ENCODE data around the gene XYLT1.

Gene XYLT1

DNA sequence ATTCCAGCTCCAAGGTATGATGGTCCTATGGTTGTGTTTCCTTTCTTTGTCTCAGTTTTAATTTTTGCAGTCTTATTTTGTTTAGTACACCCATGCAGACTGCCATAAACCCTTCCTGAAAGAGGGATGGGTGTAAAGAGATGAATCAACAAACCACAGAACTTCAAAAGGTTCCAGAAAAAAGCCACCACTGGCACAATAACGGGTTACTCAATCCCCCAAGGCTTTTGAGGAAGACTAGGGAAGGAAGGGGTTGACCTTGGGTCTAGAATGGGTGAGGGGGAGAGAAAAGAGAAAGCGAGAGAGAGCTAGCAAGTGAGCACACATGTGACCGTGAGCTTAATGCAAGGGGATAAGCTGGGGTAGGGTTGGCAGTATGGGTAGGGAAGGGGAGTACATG, 168.1 kb downstream of the XYLT1 start:
- no peak for DNase-seq

DNA sequence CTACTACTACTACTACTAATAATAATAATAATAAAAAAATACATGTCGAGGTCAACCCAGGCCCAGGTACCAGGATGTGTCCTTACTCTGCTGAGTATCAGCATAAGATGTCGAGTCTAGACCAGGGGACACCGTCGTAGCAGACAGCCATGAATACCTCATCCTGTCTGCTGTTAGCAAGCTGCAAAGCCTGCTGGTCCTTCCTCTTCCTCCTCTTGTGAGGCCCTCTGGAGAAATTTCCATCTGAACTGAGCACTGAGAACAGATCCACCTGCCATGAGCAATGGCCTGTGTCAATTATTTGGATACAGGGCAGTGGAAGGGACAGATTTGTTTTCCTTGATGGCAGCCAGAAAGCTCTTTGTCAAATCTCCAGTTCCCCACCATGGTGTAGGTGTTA, 168.5 kb downstream of the XYLT1 start:
- no peak for DNase-seq

DNA sequence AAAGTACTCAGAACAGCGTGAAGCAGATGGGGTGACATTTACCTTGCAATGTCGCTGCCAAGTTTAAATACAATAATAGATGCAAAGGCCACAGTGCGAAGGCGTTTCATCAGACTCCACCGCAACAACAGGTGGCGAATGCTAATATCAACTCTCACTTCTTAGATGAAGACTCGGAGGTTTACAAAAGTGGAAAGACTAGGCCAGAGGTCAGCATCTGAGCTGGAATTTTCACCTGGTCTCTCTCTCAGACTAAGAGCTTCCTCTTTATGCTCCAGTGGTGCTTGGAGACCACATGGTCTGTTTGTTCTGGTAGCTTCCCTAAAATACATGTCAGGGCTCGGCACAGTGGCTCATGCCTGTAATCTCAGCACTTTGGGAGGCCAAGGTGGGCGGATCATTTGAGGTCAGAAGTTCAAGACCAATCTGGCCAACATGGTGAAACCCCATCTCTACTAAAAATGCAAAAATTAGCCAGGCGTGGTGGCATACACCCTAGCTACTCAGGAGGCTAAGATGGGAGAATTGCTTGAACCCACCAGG, 169.1 kb downstream of the XYLT1 start:
- DNase-seq = no peak

DNA sequence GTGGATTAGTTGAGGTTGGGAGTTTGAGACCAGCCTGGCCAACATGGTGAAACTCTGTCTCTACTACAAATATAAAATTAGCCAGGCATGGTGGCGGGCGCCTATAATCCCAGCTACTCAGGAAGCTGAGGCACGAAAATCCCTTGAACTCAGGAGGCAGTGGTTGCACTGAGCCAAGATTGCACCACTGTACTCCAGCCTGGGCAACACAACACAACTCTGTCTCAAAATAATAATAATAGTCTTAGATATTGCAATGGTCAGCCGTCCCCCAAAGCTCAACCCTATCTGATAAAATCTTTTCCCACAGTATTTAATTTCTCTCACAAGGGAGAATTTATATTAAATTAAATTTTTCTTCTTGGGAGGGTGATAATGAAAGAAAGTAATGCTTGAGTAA, 169.6 kb downstream of the XYLT1 start:
- DNase-seq = no peak

DNA sequence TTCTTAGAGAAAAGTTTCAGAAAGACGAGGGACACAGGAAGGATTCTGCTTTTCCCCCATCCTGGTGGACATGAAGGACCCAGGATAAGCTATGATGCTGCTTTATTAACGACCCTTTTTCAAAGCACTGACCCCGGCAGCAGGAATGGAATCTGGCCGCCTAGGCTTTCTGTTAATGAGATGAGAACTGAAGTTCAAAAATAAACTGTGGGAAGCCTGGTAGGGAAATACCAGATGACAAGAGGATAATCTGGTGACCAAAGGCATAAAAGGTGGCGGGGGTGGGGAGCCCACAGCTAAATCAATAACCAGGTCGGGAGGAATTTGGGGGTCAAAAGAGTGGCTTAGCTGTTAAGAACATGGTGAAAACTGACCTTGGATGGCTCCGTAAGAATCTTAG, 171.0 kb downstream of the XYLT1 start:
- DNase-seq = no peak

DNA sequence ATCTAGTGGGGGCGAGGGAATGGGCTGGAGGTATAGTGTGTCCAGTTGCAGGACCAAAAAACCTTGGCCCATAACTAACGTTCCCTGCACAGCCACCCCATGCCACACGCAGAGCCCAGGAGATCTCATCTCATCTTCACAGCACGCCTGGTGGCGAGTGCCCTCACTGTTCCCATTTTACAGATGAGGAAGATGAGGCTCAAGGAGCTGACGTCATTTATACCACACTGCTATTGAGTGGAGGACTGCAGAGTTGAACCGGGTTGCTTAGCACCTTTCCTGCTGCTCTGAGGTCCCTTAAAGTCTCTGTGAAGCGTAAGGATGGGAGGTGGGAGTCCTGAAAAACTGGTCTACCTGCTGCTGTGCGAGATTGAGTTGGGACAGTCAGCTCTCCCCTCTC, 172.5 kb downstream of the XYLT1 start:
- DNase-seq = no peak

DNA sequence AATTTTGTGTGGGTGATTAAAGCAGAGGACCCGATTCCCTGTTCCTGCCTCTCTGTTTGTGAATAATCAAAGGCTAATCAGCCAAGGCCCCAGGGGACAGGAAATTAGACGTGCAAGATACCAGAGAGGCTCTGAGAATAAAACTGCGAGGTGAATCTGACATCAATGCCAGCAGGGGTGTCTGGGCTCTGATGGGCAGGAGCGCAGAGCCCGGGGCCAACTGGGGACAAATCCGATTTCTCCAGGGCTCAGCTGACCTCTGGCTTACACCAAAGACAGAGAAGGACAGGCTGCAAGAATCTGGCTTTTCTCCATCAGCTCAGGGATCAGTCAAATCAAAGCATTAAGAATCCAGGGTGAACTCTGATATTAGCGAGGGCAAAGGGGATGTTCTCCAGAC, 174.3 kb downstream of the XYLT1 start:
- DNase-seq = no peak

DNA sequence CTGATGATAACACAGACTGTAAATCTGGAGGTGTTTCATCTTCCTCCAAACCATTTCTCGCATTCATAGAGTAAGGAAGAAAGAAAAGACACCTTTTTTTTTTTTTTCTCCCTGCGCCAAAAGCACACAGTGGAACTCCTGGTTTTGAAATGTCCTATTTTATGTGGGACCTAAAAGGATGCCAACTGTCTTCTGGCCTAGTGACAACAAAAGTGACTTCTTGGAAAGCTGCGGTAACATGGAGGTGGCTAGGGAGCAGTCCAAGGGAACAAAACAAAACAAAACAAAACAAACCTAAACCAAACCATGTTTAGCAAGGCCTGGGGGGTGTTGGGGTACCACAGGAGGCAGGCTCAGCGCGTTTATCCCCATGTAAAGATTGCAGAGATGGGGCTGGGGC, 174.8 kb downstream of the XYLT1 start:
- no peak for DNase-seq

DNA sequence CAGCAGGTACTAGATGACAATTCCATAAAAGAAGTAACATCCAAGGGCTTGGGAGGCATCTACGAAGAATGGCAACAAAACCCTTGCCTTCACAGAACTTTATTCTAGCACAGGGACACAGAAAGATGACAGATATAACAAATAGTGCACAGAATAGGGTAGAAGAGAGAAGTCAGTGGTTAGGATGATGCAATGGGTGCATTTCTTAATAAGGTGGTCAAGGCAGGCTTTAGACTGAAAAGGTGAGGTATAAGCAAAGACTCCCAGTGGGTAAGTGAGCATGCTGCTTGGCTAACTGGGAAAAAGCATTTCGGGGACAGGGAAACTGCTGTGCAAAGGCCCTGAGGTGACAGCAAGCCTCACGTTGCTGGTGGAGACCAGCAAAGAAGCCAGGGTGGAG, 175.9 kb downstream of the XYLT1 start:
- DNase-seq = no peak

DNA sequence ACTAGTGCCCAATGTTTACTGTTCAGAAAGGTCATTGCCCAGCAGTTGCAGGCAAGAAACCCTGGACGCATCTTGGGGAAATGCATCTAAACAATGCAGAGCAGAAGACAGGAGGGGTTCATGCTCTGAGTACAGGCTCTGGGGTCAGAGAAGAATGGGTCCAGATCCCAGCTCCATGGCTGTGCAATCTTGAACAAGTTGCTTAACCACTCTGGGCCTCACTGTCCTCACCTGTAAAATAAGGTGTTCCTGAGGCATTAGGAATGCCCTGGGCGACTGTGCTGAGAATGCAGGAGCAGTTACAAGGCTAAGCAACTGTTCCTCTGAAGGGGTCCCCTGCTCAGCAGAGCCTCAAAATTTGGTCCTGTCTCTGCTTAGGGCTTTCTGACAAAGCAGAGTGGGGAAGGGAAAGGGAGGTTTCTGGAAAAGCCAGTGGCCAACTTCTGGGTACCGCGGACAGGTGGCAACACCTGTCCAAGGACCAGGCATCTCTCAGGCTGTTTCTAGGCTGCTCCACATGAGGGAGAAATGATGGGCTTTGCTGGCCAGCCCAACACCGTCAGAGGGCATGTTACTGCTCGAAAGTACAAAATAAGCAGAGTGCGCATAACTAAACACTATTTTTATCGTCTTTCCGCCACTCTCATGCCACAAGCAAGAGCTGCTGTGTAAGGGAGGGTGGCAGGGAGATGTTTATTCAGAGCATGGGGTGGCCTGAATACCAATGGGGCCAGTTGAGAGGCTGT, 176.8 kb downstream of the XYLT1 start:
- DNase-seq = no peak

DNA sequence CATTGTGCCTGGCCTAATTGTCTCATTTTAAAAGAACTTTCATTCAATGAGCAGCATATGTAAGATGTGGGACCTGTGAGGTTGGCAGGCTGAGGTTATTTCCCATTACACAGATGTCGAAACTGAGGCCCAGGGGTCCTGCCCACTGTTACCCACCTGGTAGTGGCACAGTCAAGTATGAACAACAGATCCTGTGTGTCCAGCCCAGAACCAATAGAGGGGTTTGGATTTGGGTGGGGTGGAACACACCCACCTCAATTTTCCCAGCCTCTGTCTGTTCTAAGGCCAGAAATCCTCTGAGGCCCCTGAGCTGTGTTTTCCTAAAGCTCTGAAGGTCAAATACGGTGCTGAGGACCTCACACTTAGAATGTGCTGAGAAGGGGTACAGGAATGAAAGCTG, 179.5 kb downstream of the XYLT1 start:
- no peak for DNase-seq

DNA sequence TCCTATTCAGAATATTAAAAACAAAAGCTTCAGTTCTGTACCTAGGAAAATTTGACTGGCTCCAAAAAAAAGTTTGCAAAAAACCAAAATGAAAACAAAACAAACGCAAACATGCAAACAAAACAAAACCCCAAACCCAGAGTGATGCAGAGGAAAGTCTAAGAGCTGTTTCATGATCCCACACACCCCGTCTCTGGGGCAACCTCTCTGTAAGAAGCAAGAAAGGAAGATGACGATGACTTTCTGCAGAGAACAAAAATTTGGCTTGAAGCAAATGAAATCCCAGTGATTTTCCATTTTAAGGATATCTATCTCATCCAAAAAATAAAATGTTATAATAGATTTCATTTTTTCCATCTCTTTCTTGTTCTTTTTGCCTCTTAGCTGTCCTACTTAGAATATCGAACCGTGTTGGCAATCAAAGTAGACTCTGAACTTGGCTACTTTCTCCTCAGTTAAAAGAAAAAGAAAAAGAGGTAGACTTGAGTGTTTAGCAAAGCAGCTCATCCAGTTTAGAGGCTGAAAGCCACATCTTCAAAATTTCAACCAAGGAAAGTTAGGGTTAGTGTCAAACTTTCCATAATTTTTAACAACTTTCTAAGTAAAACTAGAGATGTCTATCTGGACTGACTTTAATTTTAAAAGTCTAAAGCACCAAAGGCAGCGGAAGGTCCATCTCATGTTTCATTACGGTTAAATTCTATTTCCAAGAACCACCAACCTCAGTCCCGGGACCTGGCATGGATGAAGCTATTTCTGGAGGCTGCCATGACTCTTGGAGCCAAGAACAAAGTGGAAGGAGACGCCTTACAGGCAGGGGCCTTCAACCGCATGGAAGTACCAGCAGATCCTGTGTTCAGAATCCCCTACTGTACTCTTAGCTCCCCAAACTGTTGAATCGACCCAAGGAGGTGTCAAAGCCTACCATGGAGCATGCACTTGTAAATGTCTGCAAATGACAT, 180.8 kb downstream of the XYLT1 start:
- no peak for DNase-seq

DNA sequence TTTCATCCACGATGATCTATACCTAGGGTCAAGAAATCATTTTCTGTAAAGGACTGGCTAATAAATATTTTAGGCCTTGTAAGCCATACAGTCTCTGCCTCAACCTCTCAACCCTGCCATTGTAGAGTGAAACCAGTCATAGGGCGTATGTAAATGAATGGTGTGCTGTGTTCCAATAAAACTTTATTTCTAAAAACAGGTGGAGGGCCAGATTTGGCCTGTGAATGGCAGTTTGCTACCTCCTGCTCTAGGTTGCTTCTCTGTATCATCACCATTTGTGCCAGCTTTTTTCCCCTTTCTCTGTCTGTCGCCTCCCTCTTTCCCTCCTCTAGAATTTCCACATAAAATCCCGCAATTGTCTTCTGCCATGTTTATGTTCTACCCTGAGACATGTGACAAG, 181.7 kb downstream of the XYLT1 start:
- no peak for DNase-seq

DNA sequence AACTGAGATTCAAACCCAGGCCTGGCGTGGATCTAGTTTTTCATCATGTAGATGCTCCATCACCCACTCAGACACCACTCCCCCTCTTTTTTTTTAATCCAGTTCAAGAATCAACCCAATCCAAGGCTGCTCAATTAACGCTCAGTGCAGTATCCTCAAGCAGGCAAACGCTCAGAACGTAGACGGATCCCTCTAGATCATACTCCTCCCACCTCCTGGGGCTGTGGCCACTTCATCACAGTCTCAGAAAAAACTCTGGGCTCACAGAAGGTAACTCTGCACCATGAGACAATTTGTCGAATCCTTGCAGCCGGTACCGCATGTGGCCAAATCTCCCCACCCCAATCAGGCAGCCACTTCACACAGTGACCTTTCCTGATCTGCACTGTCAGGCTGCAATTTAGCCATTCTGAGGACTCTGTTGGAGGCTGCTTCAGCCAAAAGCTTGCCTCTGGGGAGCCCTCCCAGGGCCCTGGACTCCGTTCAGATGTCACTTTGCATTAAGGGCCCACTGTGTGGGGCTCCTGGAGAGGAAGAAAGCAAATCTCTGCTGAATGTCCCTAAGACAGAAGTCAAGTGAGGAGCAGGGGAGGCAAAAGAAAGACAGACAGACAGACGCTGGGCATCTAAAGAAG, 183.5 kb downstream of the XYLT1 start:
- no peak for DNase-seq

DNA sequence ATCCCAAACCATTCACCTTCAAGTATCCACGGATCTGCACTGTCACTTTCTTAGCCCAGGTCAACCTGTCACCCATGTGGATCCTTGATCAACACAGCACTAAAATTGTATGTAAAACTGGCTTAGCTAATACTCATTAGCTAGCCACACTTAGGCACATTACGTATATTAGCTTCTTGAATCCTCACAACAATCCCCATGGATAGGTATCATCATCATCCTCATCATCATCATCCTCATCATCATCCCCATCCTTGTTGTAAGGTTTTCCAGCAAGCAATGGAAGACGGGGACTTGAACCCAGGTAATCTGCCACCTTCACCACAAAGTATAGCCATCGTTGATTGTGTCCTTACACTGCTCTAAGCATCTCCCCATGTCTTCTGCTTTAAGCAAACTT, 184.3 kb downstream of the XYLT1 start:
- DNase-seq = no peak

DNA sequence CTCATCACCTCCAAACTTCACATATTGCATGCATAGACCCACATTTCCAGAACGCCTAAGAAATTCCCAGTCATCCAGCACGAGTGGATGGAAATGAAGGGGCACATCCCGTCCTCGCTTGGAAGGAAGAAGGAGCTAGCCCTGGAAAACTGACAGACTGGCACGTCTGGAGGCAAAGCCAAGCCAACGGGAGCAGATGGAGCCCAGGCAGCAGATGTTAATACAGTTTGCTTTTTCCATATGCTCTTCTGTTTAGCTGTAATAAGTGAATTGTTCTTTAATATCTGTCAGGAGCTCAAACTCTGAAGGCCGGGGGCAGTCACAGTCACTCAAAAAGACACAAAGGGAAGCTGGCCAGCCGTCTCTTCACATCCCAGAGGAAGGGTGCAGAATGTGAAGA, 187.7 kb downstream of the XYLT1 start:
- DNase-seq = no peak

DNA sequence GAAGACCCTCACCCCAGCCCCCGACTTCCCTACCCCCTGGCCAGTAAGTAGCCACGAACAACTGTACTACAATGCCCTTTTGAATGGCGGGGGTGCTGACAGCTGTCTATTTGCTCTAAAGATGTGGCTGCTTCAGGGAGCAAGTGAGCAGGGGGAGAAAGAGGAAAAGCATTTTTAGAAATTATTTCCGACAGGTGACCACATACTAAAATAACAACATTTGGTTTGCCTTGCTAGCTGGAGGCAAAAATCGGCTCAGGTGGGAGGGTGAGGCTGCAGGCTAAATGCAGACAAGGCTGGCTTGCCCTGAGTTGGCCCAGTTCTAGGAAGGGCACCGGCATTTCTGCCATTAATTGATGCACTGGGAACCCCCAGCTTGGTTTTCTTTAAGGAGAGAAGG, 188.5 kb downstream of the XYLT1 start:
- DNase-seq = no peak

DNA sequence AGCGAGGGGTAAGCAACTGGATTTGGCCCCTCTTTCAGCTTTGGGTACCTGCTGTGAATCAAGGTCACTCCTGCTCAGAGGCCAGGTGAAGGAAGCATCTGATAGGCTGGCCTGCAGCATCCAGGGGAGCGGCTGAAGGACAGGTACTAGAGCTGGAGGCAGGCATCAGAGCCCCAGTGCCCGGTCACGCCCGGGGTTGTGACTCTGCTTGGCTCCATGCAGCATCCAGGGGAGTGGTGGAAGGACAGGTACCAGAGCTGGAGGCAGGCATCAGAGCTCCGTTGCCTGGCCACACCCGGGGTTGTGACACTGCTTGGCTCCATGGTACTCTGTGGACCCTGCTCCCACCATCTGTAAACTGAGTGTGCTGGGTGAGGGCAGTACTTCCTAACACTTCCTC, 189.7 kb downstream of the XYLT1 start:
- no peak for DNase-seq

DNA sequence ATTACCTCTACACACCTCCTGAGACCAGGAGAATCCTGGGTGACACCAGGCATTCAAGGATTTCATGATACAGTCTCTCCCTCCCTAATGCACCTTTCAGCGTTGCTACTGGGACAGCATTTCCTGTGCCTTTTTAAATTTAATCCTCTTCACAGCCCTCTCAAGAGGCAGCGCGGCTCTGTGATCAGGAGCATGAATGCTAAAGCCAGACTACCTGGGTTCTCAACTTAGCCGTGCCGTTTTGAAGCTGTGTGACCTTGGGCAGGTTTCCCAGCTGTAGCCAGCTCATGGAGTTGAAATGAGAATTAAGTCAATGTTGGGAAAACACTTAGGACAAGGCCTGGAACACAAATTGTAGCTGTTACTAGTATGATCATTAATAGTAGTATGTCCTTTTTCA, 191.8 kb downstream of the XYLT1 start:
- DNase-seq = no peak

DNA sequence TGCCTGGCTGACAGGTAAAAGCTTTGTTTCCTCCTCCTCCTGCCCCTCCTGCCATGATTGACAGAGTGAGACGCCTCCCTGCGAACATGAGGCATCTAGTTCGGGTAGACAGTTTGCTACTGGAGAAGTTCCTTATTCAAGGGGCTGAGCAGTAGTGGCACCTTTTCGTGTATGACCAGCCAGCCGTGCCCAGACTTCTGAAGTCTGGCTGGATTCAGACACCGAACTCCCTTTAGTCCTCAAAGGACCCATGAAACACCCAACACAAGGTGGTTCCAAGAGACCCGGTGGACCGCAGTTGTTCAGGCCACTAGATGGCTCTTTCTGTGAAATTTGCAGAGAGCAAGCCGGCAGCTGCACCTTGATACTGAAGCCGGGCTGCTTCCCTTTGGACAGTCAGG, 192.8 kb downstream of the XYLT1 start:
- no peak for DNase-seq

DNA sequence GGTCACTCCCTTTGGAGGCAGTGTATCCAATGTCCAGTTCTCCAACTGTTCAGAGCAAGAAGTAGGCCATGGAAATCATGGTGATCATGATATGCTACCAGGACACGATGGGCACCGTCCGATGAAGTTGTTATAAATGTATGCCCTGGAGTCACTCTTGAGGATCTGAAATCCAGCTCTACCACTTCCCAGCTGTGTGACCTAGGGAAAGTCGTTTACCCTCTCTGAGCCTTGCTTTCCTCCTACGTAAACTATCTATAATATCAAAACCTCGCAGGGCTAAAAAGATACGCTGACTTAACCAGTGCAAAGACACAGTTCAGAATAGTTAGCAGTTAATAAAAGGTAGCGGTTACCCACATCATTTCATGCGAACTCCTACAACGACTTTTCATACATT, 194.2 kb downstream of the XYLT1 start:
- DNase-seq = no peak

DNA sequence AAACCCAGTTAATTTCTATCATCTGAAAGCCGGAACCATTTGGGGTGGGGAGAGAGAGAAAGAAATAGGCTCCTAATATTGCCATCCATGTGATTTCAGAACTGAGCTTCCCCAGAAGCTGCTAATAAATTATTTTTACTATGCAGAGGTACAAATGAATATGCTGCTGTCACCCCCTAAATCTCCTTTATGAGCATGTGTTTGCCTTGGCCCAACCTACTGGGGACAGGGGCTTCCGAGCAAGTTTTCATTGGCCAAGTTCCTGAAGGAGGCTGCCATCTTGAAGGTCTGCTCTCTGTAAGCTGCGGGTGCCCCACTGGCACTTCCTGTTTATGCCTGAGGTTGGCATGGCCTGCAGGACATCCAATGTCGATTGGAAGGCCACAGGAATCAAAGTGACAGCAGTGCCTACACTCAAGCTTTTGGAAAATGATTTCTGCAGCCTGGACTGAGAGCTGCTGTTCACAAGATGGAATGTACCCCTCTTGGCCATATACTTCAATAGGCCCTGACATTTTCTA, 194.7 kb downstream of the XYLT1 start:
- DNase-seq = no peak

Data from stimulated activated CD4-positive, alpha-beta T cell treated with anti-CD3 and anti-CD28 coated beads, Interleukin-12 subunit alpha, Interleukin-12 subunit beta, amount 100 ng/mL, for 4 hours (primary cell).